Ishikawa (cell line): ENCODE measurements around the gene RAPGEF2.

Experiments used
- CEBPB ChIP-seq: IDR thresholded peaks from 2 replicates; pipeline ENCODE4 v1.6.1; 2012
- CREB1 ChIP-seq: IDR thresholded peaks from 2 replicates; pipeline ENCODE4 v1.6.1; 2012; ENCODE audit warnings: low read depth
- EGR1 ChIP-seq: IDR thresholded peaks from 2 replicates; pipeline ENCODE4 v1.6.1; 2012
- EP300 ChIP-seq: IDR thresholded peaks from 2 replicates; pipeline ENCODE4 v1.6.1; 2012; ENCODE audit warnings: borderline replicate concordance
- FOXM1 ChIP-seq: IDR thresholded peaks from 2 replicates; pipeline ENCODE4 v1.6.1; 2012; ENCODE audit warnings: low read depth, borderline replicate concordance
- MAX ChIP-seq: IDR thresholded peaks from 2 replicates; pipeline ENCODE4 v1.6.1; 2012
- NFIC ChIP-seq: IDR thresholded peaks from 2 replicates; pipeline ENCODE4 v1.6.1; 2012
- RAD21 ChIP-seq: IDR thresholded peaks from 2 replicates; pipeline ENCODE4 v1.6.1; 2012; ENCODE audit warnings: low read depth
- REST ChIP-seq: IDR thresholded peaks from 2 replicates; pipeline ENCODE4 v1.6.1; 2012; ENCODE audit warnings: low read depth, mild to moderate bottlenecking
- TAF1 ChIP-seq: IDR thresholded peaks from 2 replicates; pipeline ENCODE4 v1.6.1; 2012; ENCODE audit warnings: low read depth, mild to moderate bottlenecking
- TCF12 ChIP-seq: IDR thresholded peaks from 2 replicates; pipeline ENCODE4 v1.6.1; 2012; ENCODE audit warnings: low read depth
- TEAD4 ChIP-seq: IDR thresholded peaks from 2 replicates; pipeline ENCODE4 v1.6.1; 2012
- USF1 ChIP-seq: IDR thresholded peaks from 2 replicates; pipeline ENCODE4 v1.6.1; 2012
- YY1 ChIP-seq: IDR thresholded peaks from 2 replicates; pipeline ENCODE4 v1.6.1; 2012; ENCODE audit warnings: low read depth
- ZBTB7A ChIP-seq: IDR thresholded peaks from 2 replicates; pipeline ENCODE4 v1.6.1; 2012; ENCODE audit warnings: low read depth

RAPGEF2 gene

DNA sequence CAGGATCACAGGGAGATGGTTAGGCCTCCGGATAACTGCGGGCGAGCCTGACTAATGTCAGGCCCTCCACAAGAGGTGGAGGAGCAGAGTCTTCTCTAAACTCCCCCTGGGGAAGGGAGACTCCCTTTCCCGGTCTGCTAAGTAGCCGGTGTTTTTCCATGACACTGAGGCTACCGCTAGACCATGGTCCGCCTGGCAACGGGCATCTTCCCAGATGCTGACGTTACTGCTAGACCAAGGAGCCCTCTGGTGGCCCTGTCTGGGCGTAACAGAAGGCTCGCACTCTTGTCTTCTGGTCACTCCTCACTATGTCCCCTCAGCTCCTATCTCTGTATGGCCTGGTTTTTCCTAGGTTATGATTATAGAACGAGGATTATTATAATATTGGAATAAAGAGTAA is 213.0 kb downstream of the RAPGEF2 start:
- peak; percentile 59 for TF ChIP-seq RAD21

DNA sequence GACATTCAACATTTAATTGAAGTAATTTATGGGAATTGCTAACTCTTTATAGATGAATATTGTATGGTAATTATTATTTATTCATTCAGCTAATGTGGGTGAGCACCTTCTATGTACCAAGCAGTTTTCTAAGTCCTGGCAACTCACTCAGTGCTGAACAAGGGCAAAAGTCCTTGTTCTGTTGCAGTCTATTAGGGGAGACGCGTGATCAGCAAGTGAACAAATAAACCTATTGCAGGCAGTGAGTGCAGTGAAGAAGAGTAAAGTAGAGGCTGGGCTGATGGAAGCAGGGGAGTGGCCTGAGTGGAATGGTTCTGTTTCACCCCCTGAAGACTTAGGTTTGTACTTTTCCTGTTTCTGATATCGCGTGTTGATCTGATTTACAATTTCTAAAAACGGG is 214.3 kb downstream of the RAPGEF2 start:
- TF ChIP-seq NFIC (no peak), CEBPB (no peak), EP300 (no peak), EGR1 (no peak), MAX (no peak), YY1 (no peak), TAF1 (no peak), TCF12 (no peak), REST (no peak), USF1 (no peak), ZBTB7A (no peak), RAD21 (no peak)

- TF ChIP-seq EGR1 (no peak), EP300 (no peak), CREB1 (no peak), TAF1 (no peak), ZBTB7A (no peak), RAD21 (no peak), TEAD4 (no peak), YY1 (no peak)
These were observed 216.1 kb downstream of the RAPGEF2 start for GRCh38 chr4:159319027-159319426.

DNA sequence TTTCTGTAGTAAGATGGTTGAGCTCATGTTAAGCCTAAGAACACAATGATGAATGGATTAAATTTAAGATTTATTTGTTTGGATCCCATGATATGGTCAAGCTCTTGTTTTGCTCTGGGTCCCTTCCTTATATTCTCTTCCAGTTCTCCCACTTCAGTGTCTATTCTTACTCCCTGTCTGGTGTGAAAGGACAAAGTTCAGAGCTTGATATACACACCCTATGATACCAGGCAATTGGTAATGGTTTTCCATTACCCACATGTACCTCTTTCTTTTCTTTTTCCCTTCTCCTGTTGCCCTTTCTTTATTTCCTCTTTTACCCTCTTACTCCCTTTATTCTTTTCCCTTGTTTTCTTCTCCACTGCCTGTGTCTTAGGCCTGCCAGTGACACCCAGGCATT is 223.6 kb downstream of the RAPGEF2 start:
- TF ChIP-seq USF1: no peak
- no peak for TF ChIP-seq EGR1
- TF ChIP-seq RAD21: no peak
- TF ChIP-seq FOXM1: no peak
- TF ChIP-seq TCF12: no peak
- no peak for TF ChIP-seq MAX
- TF ChIP-seq YY1: no peak
- TF ChIP-seq CREB1: no peak
- no peak for TF ChIP-seq NFIC
- TF ChIP-seq EP300: no peak
- no peak for TF ChIP-seq CEBPB
- no peak for TF ChIP-seq TAF1
- TF ChIP-seq ZBTB7A: no peak
- no peak for TF ChIP-seq TEAD4
- TF ChIP-seq REST: no peak

DNA sequence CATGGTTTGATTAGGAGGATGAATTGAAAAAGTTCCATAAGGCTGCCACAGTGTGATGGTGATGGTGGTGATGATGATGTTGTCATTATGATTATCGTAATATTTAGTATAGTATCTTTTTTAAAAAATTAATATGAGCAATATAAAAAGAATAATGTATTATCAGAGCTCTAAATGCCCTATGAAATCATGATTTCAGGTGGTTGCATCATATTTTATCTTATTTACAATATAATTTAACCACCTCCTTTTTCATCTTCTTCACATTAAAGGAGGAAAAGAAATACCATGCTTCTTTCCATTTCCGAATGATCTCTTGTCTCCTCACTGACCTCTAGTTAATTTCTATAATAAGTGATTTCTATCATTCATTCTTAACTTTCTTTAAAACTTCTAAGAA is 225.9 kb downstream of the RAPGEF2 start:
- no peak for TF ChIP-seq USF1
- no peak for TF ChIP-seq ZBTB7A
- TF ChIP-seq MAX: no peak
- no peak for TF ChIP-seq CREB1
- TF ChIP-seq TCF12: no peak
- no peak for TF ChIP-seq TEAD4
- no peak for TF ChIP-seq NFIC
- TF ChIP-seq EGR1: no peak
- TF ChIP-seq CEBPB: no peak
- TF ChIP-seq TAF1: no peak
- TF ChIP-seq REST: no peak
- TF ChIP-seq RAD21: no peak
- no peak for TF ChIP-seq FOXM1
- no peak for TF ChIP-seq EP300
- TF ChIP-seq YY1: no peak
